H9 (cell line): ENCODE measurements around the gene DNAJC17. TPM values are rescaled to one million over a fixed set of nuclear protein-coding genes. Genes with fewer than 3 reads are reported as not detected.

Experiments
- DNase-seq: peaks from one replicate; pipeline ENCODE4 v3.0.0-alpha.2; 2017
- H2AFZ ChIP-seq: one replicate; pipeline ENCODE4 v1.6.1; 2013; ENCODE audit warnings: mild to moderate bottlenecking, low read length, control low read depth, moderate library complexity
- H2AK5ac ChIP-seq: 2 replicates; pipeline ENCODE4 v1.6.1; 2013; ENCODE audit warnings: low read length, control low read depth, mixed read lengths; ENCODE audit not compliant: insufficient read length
- H2BK120ac ChIP-seq: one replicate; pipeline ENCODE4 v1.6.1; 2013; ENCODE audit warnings: low read depth, mild to moderate bottlenecking, low read length, control low read depth, inconsistent platforms; ENCODE audit not compliant: poor library complexity, severe bottlenecking
- H2BK12ac ChIP-seq: 2 replicates; pipeline ENCODE4 v1.6.1; 2013; ENCODE audit warnings: low read length, control low read depth, mixed read lengths, low read depth; ENCODE audit not compliant: insufficient read length
- H2BK15ac ChIP-seq: 2 replicates; pipeline ENCODE4 v1.6.1; 2013; ENCODE audit warnings: low read depth, low read length, control low read depth
- H2BK20ac ChIP-seq: one replicate; pipeline ENCODE4 v1.6.1; 2013; ENCODE audit warnings: low read depth, mild to moderate bottlenecking, low read length, control low read depth, inconsistent platforms; ENCODE audit not compliant: poor library complexity, severe bottlenecking
- H2BK5ac ChIP-seq: 2 replicates; pipeline ENCODE4 v1.6.1; 2013; ENCODE audit warnings: low read length, control low read depth, mixed read lengths; ENCODE audit not compliant: insufficient read length
- H3K14ac ChIP-seq: 2 replicates; pipeline ENCODE4 v1.6.1; 2013; ENCODE audit warnings: low read length, control low read depth; ENCODE audit not compliant: insufficient read depth
- H3K18ac ChIP-seq: 2 replicates; pipeline ENCODE4 v1.6.1; 2013; ENCODE audit warnings: low read depth, mild to moderate bottlenecking, mixed read lengths, low read length, control low read depth; ENCODE audit not compliant: insufficient read length
- H3K23ac ChIP-seq: 2 replicates; pipeline ENCODE4 v1.6.1; 2013; ENCODE audit warnings: low read length, control low read depth, mixed read lengths, low read depth; ENCODE audit not compliant: insufficient read length
- H3K23me2 ChIP-seq: 2 replicates; pipeline ENCODE4 v1.6.1; 2013; ENCODE audit warnings: low read depth, mild to moderate bottlenecking, mixed read lengths, low read length, control low read depth; ENCODE audit not compliant: insufficient read length, poor library complexity, severe bottlenecking
- H3K27ac ChIP-seq: 2 replicates; pipeline ENCODE4 v1.5.1; 2013; ENCODE audit warnings: low read length, control low read depth, mixed read lengths, low read depth; ENCODE audit not compliant: insufficient read length
- H3K27me3 ChIP-seq: 2 replicates; pipeline ENCODE4 v1.6.1; 2013; ENCODE audit warnings: low read length, control low read depth, inconsistent platforms; ENCODE audit not compliant: insufficient read depth
- H3K4ac ChIP-seq: 2 replicates; pipeline ENCODE4 v1.6.1; 2013; ENCODE audit warnings: low read depth, mild to moderate bottlenecking, control low read depth, inconsistent platforms, low read length, moderate library complexity
- H3K4me1 ChIP-seq: 2 replicates; pipeline ENCODE4 v1.6.1; 2013; ENCODE audit warnings: low read length, control low read depth, inconsistent platforms; ENCODE audit not compliant: insufficient read depth
- H3K4me2 ChIP-seq: 2 replicates; pipeline ENCODE4 v1.6.1; 2013; ENCODE audit warnings: low read length, control low read depth, mixed read lengths; ENCODE audit not compliant: insufficient read length, insufficient read depth
- H3K56ac ChIP-seq: 2 replicates; pipeline ENCODE4 v1.6.1; 2013; ENCODE audit warnings: low read depth, mild to moderate bottlenecking, mixed read lengths, low read length, control low read depth; ENCODE audit not compliant: insufficient read length
- H3K79me1 ChIP-seq: 2 replicates; pipeline ENCODE4 v1.6.1; 2013; ENCODE audit warnings: low read depth, mild to moderate bottlenecking, moderate library complexity, low read length, control low read depth, inconsistent platforms; ENCODE audit not compliant: insufficient read depth, poor library complexity, severe bottlenecking
- H3K79me2 ChIP-seq: 2 replicates; pipeline ENCODE4 v1.6.1; 2013; ENCODE audit warnings: low read length, control low read depth, inconsistent platforms; ENCODE audit not compliant: insufficient read depth
- H3K9ac ChIP-seq: 2 replicates; pipeline ENCODE4 v1.6.1; 2013; ENCODE audit warnings: low read length, control low read depth, mixed read lengths; ENCODE audit not compliant: insufficient read length; ENCODE audit errors: extremely low read depth
- H3K9me3 ChIP-seq: one replicate; pipeline ENCODE4 v1.6.1; 2013; ENCODE audit warnings: low read depth, low read length, inconsistent platforms; ENCODE audit not compliant: control insufficient read depth
- H3T11ph ChIP-seq: one replicate; pipeline ENCODE4 v1.6.1; 2013; ENCODE audit warnings: mild to moderate bottlenecking, low read length, control low read depth, inconsistent platforms
- H4K20me1 ChIP-seq: one replicate; pipeline ENCODE4 v1.6.1; 2013; ENCODE audit not compliant: control insufficient read depth, insufficient read length, insufficient read depth
- H4K5ac ChIP-seq: 2 replicates; pipeline ENCODE4 v1.6.1; 2013; ENCODE audit warnings: low read depth, mild to moderate bottlenecking, mixed read lengths, low read length, control low read depth; ENCODE audit not compliant: insufficient read length
- H4K8ac ChIP-seq: replicated peaks from 2 replicates; pipeline ENCODE4 v1.6.1; 2013; ENCODE audit warnings: low read length, control low read depth, mixed read lengths, low read depth; ENCODE audit not compliant: insufficient read length
- H4K91ac ChIP-seq: 2 replicates; pipeline ENCODE4 v1.6.1; 2013; ENCODE audit warnings: low read depth, mild to moderate bottlenecking, moderate library complexity, mixed read lengths, low read length, control low read depth; ENCODE audit not compliant: insufficient read length
- H3K27ac Mint-ChIP-seq, 3 experiments: 2 replicates in 2 of 3; 3 replicates in 1 of 3; pipeline ENCODE4 v1.8.0; 2020 to 2021; ENCODE audit warnings: mixed read lengths in 3 of 3, mild to moderate bottlenecking in 1 of 3, moderate library complexity in 1 of 3
- H3K27me3 Mint-ChIP-seq: 2 replicates; pipeline ENCODE4 v1.8.0; 2021; ENCODE audit warnings: low read depth, mild to moderate bottlenecking, moderate library complexity, mixed read lengths
- H3K36me3 Mint-ChIP-seq, 3 experiments: 2 replicates in 2 of 3; 3 replicates in 1 of 3; pipeline ENCODE4 v1.8.0; 2020 to 2021; ENCODE audit warnings: low read depth in 3 of 3, mixed read lengths in 3 of 3; ENCODE audit not compliant: insufficient read depth in 1 of 3
- H3K4me1 Mint-ChIP-seq, 2 experiments: 2 replicates each; pipeline ENCODE4 v1.8.0; 2020; ENCODE audit warnings: mixed read lengths in 2 of 2
- H3K4me3 Mint-ChIP-seq, 2 experiments: 2 replicates in 1 of 2; 3 replicates in 1 of 2; pipeline ENCODE4 v1.8.0; 2020 to 2021; ENCODE audit warnings: mild to moderate bottlenecking in 2 of 2, mixed read lengths in 2 of 2, moderate library complexity in 1 of 2
- H3K9me3 Mint-ChIP-seq, 2 experiments: 2 replicates in 1 of 2; 3 replicates in 1 of 2; pipeline ENCODE4 v1.8.0; 2020; ENCODE audit warnings: mild to moderate bottlenecking in 2 of 2, mixed read lengths in 2 of 2, moderate library complexity in 1 of 2
- CTCF ChIP-seq: fragments of 200-600 bp; sonication (generic); conservative IDR thresholded peaks from 3 replicates; pipeline ENCODE4 v1.8.0; 2021; ENCODE audit warnings: antibody characterized with exemption, mild to moderate bottlenecking
- WGBS: extraction: QIAGEN DNeasy Blood & Tissue Kit; methylation state at CpG from one replicate; pipeline ENCODE4 v1.1.7; 2013; ENCODE audit warnings: missing lambda C conversion rate, low lambda C conversion rate, mixed read lengths; ENCODE audit not compliant: insufficient read length; ENCODE audit errors: extremely low coverage; 5-methylcytosine and 5-hydroxymethylcytosine counted together
- total RNA-seq: library from RNA; stranded (reverse); gene quantifications from 2 replicates; pipeline ENCODE4 v1.2.1, GENCODE V29; 2021

Gene DNAJC17
- total RNA-seq, 1 experiment from 2014 or later, result 38.3 TPM

- Histone ChIP-seq H3K23ac (no peak within 1 kb of the TSS), H3K4me1 (peaks cover 4% of the 10 kb centered on the region; the same call in 1 of the 2 replicates), H4K91ac (no peak within 1 kb of the TSS), H4K8ac (no peak within 1 kb of the TSS), H2BK12ac (no peak within 1 kb of the TSS), H4K20me1 (no peaks in the 10 kb centered on the region), H3K23me2 (no peaks in the 10 kb centered on the region), H3K27me3 (no peaks in the 10 kb centered on the region), H3K4ac (no peak within 1 kb of the TSS), H2BK5ac (no peak within 1 kb of the TSS), H3K27ac (no peak within 1 kb of the TSS), H2BK15ac (no peak within 1 kb of the TSS), H2BK20ac (no peak within 1 kb of the TSS), H3T11ph (no peak within 1 kb of the TSS), H2BK120ac (no peak within 1 kb of the TSS), H2AFZ (no peak within 1 kb of the TSS), H3K56ac (no peak within 1 kb of the TSS), H3K79me2 (no peaks in the 10 kb centered on the region), H2AK5ac (no peak within 1 kb of the TSS), H3K9me3 (no peaks in the 10 kb centered on the region), H3K18ac (peak within 1 kb of the TSS; percentile 51), H3K9ac (no peak within 1 kb of the TSS), H3K4me2 (peak within 1 kb of the TSS; percentile 50), H3K79me1 (no peaks in the 10 kb centered on the region), H4K5ac (no peak within 1 kb of the TSS), H3K14ac (peak within 1 kb of the TSS; percentile 61; the same call in 1 of the 2 replicates)
- Mint-ChIP-seq H3K27me3 (peaks cover 9% of the 10 kb centered on the region; the same call in 1 of the 2 replicates), H3K27ac (peak within 1 kb of the TSS in 1 of 3 experiments; percentile 44; a peak in 2 of 7 replicates), H3K9me3 (no peaks in the 10 kb centered on the region), H3K36me3 (peaks cover 0 to 5% (median 0%) of the 10 kb centered on the region in 3 experiments; a peak in 4 of 7 replicates), H3K4me3 (peak within 1 kb of the TSS; percentile 76 to 85), H3K4me1 (peaks cover 29 to 31% of the 10 kb centered on the region in 2 experiments)
- DNase-seq, result peak; percentile 85
- peak; percentile 54 for TF ChIP-seq CTCF
- no CpG with 5 or more reads among the region's 75 CpGs for WGBS
These were observed 43.3 kb downstream of the DNAJC17 start, which contains the start of gene GCHFR for GRCh38 chr15:40763801-40764628. Gene GCHFR (plus strand): TSS chr15:40764068. CDS start chr15:40764181, 113 bp downstream.
